SK-N-MC (cell line): ENCODE results near the gene FAM200C.

Experiments used
- DNase-seq: peaks from one replicate; pipeline ENCODE4 v3.0.0-alpha.2; 2011; ENCODE audit warnings: low read depth, low spot score
- H3K27ac ChIP-seq: fragments of 200-600 bp; sonication (generic); 2 replicates; pipeline ENCODE4 v1.5.1; 2016; ENCODE audit warnings: mixed run types
- H3K36me3 ChIP-seq: fragments of 200-600 bp; sonication (generic); 2 replicates; pipeline ENCODE4 v1.6.1; 2017; ENCODE audit warnings: antibody characterized with exemption, low read length, mixed read lengths; ENCODE audit not compliant: insufficient read depth
- H3K4me3 ChIP-seq: fragments of 200-600 bp; sonication (generic); 2 replicates; pipeline ENCODE4 v1.5.1; 2016
- H3K9ac ChIP-seq: fragments of 200-600 bp; sonication (generic); 2 replicates; pipeline ENCODE4 v1.8.0; 2017; ENCODE audit warnings: mixed run types, mixed read lengths; ENCODE audit not compliant: insufficient read length
- H3K9me3 ChIP-seq: fragments of 200-600 bp; sonication (generic); 2 replicates; pipeline ENCODE4 v1.6.1; 2017; ENCODE audit warnings: low read depth, mild to moderate bottlenecking, antibody characterized with exemption, low read length, moderate library complexity, mixed read lengths
- EZH2 ChIP-seq: fragments of 200-600 bp; sonication (generic); IDR thresholded peaks from one replicate; pipeline ENCODE4 v1.6.1; 2017; ENCODE audit warnings: antibody characterized with exemption
- FOXP2 ChIP-seq: optimal IDR thresholded peaks from 2 replicates; pipeline ENCODE3; 2011; ENCODE audit warnings: mild to moderate bottlenecking, moderate library complexity; ENCODE audit not compliant: insufficient read depth; ENCODE audit errors: extremely low read length, control extremely low read depth
- POLR2AphosphoS5 ChIP-seq: IDR thresholded peaks from 2 replicates; pipeline ENCODE4 v1.6.1; 2012; ENCODE audit warnings: mild to moderate bottlenecking, low read depth, low read length, borderline replicate concordance

The FAM200C gene

DNA sequence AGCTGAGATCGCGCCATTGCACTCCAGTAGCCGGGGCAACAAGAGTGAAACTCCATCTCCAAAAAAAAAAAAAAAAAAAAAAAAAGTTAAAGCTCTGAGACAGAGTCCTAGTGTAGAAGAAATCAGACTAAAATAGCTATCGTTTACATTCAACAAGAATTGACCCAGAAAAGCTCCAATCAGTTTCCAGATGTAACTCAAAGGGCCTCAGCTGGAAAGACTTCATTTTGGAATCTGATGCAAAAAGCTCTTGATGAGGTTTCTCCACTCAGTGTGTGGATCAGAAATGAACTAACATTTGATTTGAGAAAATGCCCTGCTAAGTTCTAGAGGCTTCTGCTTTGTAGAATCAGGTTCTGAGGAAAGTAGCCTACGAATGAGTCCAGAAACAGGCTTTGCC, 22.2 kb downstream of the FAM200C start:
- no peak for TF ChIP-seq FOXP2
- no peak for TF ChIP-seq POLR2AphosphoS5
- TF ChIP-seq EZH2, result no peak
- DNase-seq, result no peak
- H3K27ac ChIP-seq, result no peak overlapping the region
- no peaks in the 10 kb centered on the region for H3K9me3 ChIP-seq
- no peaks in the 10 kb centered on the region for H3K36me3 ChIP-seq
- no peak overlapping the region for H3K9ac ChIP-seq
- no peak overlapping the region for H3K4me3 ChIP-seq

DNA sequence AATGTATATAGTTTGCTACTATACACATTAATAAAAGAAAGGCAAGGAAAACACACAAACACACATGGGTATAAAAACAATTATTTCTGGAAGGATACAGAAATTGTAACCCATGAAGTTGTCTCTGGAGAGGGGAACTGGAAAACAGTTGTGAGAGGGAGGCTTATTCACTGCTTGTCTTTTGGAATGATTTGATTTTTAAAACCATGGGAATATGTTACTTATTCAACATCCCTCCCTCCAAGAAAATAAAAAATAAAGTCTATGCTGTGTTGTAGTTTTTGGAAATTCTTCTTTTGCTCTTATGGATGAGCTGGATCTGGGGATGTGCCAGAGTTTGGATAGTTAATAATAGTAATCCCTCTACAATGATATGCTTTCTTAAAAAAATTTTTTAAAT, 23.4 kb downstream of the FAM200C start:
- no peaks in the 10 kb centered on the region for H3K36me3 ChIP-seq
- DNase-seq, result no peak
- H3K9me3 ChIP-seq, result no peaks in the 10 kb centered on the region
- H3K4me3 ChIP-seq, result no peak overlapping the region
- no peak overlapping the region for H3K27ac ChIP-seq
- no peak for TF ChIP-seq POLR2AphosphoS5
- TF ChIP-seq EZH2, result no peak
- TF ChIP-seq FOXP2, result no peak
- no peak overlapping the region for H3K9ac ChIP-seq

DNA sequence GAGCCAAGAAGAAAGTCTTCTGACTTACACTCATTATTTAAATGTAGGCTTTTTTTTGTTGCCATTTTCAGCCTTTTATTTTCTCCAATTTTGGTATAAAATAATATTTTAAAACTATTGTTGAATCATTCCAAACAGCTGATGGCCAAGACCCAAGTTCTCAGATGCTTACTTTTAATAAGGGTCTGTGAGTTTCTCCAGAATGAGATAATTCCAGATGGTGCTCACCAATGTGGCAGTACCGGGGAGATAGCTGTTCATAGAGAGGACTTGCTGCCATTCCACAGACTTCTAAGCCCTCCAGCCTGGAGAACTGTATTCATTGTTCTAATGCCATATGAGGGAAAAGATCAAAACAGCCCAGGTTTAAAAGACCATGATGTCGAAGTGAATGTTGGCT, 24.2 kb downstream of the FAM200C start:
- TF ChIP-seq FOXP2 (no peak), EZH2 (no peak), POLR2AphosphoS5 (no peak)
- Histone ChIP-seq H3K4me3 (no peak overlapping the region), H3K9ac (no peak overlapping the region), H3K9me3 (no peaks in the 10 kb centered on the region), H3K27ac (no peak overlapping the region), H3K36me3 (no peaks in the 10 kb centered on the region)
- no peak for DNase-seq

DNA sequence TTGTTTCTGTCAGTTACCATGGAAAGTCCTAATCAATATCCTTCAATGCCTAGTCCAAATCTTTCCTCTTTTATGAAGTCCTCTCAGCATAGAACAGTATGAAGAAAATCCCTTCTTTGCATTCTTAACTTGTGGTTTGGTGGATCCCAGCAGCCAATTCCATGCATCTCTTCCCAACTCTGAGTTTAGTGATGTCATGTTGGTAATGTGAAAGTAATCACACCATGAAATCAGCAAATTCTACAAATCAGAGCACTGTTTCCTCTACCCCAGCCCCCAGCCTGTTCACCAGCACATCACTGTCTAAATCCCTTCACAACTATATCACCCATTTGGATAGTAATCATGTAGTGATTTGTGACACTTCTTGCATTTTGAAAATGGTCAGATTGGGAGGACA, 24.7 kb downstream of the FAM200C start:
- H3K27ac ChIP-seq, result no peak overlapping the region
- no peak for DNase-seq
- no peak overlapping the region for H3K4me3 ChIP-seq
- no peak for TF ChIP-seq POLR2AphosphoS5
- no peak for TF ChIP-seq EZH2
- no peak for TF ChIP-seq FOXP2
- H3K9me3 ChIP-seq, result no peaks in the 10 kb centered on the region
- no peak overlapping the region for H3K9ac ChIP-seq
- no peaks in the 10 kb centered on the region for H3K36me3 ChIP-seq

DNA sequence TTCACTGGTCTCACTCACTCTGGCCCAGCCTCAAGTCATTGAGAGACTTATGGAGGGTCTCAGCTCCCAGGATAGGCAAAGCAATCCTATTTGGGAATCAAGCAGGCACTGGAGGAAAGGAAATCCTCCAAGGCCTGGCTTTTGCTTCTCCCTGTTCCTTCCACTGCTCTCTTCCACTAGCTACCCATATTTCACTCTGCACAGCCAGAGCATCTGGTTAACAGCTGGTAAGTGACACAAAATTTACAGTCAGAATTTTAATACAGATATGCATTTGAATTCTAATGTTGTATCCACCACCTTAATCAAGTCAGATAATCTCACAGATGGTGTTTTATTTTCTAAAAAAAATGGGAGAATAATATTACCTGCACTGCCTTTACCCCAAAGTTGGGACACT, 28.6 kb downstream of the FAM200C start:
- no peak overlapping the region for H3K9ac ChIP-seq
- no peak for TF ChIP-seq EZH2
- no peak for TF ChIP-seq POLR2AphosphoS5
- TF ChIP-seq FOXP2, result no peak
- H3K27ac ChIP-seq, result no peak overlapping the region
- no peak for DNase-seq
- H3K4me3 ChIP-seq, result no peak overlapping the region
- no peaks in the 10 kb centered on the region for H3K9me3 ChIP-seq
- H3K36me3 ChIP-seq, result no peaks in the 10 kb centered on the region

DNA sequence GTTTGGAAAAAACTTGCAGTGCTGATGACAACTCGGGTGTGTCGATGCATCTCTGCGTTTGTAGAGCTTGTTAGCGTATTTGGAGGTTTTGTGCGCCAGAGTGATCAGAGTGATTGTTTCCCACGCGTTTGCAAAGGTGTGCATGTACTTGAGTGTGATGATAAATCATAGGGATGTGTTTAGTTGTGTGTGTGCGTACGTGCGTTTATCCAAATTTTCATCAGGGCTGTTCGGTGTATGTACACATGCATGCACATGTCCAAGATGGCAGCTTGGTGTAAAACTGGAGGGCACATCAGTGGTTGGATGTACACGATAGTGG, 29.2 kb downstream of the FAM200C start:
- Histone ChIP-seq H3K27ac (no peak overlapping the region), H3K9ac (no peak overlapping the region), H3K4me3 (peak overlapping the region; percentile 76), H3K36me3 (no peaks in the 10 kb centered on the region), H3K9me3 (no peaks in the 10 kb centered on the region)
- TF ChIP-seq FOXP2, result no peak
- TF ChIP-seq POLR2AphosphoS5, result no peak
- TF ChIP-seq EZH2, result no peak
- no peak for DNase-seq

DNA sequence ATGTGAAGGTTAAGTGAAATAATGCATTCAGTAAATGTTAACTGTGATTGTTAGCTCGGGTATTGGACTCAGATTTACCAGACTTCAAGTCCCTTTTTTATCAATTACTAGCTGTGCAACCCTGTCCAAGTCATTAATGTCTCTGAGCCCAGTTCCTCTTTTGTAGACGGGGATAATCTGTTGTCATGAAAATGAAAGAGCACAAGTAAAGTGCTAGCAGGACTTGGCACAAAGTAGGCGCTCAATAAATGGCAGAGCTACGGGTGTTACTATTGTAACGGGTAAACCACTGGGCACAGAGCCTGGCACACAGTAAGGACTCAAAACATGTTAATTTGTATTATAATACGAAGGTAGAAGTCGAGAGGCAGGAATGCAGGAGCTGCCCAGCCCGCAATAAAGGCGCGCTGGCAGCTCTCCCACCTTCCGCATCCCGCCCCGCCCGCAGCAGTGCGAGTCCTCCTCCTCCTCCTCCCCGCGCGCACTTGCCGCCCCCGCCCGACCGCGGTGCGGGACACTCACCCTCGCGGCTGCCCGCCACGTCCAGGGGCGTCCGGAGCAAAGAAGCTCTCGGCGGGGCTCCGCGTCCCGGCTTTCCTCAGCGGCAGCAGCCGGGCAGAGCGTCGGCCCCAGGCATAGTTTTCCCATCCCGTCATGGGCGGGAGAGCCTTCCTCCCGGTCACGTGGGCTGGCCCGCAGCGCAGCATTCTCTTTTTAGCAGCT, 29.7 kb downstream of the FAM200C start, which contains the start of gene C1QTNF2:
C1QTNF2 (minus strand) TSS at position 637 of the 723 bp plus-strand sequence. CDS start 15,615 bp downstream, outside the sequence.
- no peak for DNase-seq
- H3K36me3 ChIP-seq, result no peaks in the 10 kb centered on the region
- H3K9ac ChIP-seq, result no peak within 1 kb of the TSS
- TF ChIP-seq FOXP2 (no peak), POLR2AphosphoS5 (no peak), EZH2 (no peak)
- no peaks in the 10 kb centered on the region for H3K9me3 ChIP-seq
- H3K4me3 ChIP-seq, result peak within 1 kb of the TSS; percentile 76
- no peak within 1 kb of the TSS for H3K27ac ChIP-seq

DNA sequence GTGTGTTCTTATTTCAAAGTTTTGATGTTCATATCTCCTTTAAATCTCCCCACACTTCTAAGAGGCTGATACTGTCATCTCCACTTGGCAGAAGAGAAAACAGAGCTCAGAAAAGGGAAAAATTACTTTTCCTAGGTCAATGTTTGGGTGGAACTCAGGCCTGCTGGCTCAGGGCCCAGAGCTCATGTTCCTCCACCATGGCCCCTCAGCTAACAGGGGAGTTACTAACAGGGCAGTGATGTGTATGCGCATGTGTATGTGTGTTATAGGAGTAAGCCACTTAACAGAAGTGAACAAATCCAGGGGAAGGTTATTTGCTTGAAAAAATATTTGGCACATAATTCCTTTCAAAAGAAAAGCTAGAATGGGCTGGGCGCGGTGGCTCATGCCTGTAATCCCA, 32.0 kb downstream of the FAM200C start:
- no peak for TF ChIP-seq EZH2
- TF ChIP-seq POLR2AphosphoS5, result no peak
- TF ChIP-seq FOXP2, result no peak
- Histone ChIP-seq H3K36me3 (no peaks in the 10 kb centered on the region), H3K4me3 (no peak overlapping the region), H3K9me3 (no peaks in the 10 kb centered on the region), H3K27ac (no peak overlapping the region), H3K9ac (no peak overlapping the region)
- DNase-seq, result no peak

DNA sequence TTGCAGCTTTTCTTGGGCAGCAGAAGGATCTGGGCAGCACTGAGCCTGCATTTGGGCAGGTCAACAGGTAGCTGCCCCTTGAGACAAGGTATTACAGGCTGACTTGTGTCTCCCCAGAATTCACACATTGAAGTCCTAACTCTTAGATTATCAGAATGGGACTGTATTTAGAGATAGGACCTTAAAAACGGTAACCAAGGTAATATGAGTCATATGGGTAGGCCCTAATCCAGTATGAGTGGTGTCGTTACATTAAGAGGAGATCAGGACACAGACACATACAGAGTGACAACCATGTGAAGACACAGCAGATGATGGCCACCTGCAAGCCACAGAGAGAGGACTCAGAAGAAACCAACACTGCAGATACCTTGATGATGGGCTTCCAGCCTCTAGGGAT, 32.6 kb downstream of the FAM200C start:
- Histone ChIP-seq H3K4me3 (no peak overlapping the region), H3K27ac (no peak overlapping the region), H3K9me3 (no peaks in the 10 kb centered on the region), H3K36me3 (no peaks in the 10 kb centered on the region), H3K9ac (no peak overlapping the region)
- DNase-seq, result no peak
- no peak for TF ChIP-seq FOXP2
- TF ChIP-seq EZH2, result no peak
- no peak for TF ChIP-seq POLR2AphosphoS5
